Peyer's patch (tissue), 4 donors: ENCODE results near the gene TTLL8. TPM values are rescaled to one million over a fixed set of nuclear protein-coding genes. Genes with fewer than 3 reads are reported as not detected.
A peak's percentile ranks its signal among the peaks of the same experiment; 100 is the strongest.

Experiments used
- DNase-seq, 3 donors: peaks; one replicate each; pipeline ENCODE4 v3.0.0-alpha.2; 2017 to 2019
- H3K27ac ChIP-seq, 4 donors: fragments of 200-600 bp; sonication (generic); one replicate each; pipeline ENCODE4 v1.5.1; 2016 to 2019
- H3K27me3 ChIP-seq, 2 donors: fragments of 200-600 bp; sonication (generic); one replicate each; pipeline ENCODE4 v1.5.1; 2019
- H3K36me3 ChIP-seq, 3 donors: fragments of 200-600 bp; sonication (generic); one replicate each; pipeline ENCODE4 v1.5.1; 2016 to 2019
- H3K4me1 ChIP-seq, 4 donors: fragments of 200-600 bp; sonication (generic); one replicate each; pipeline ENCODE4 v1.5.1; 2016 to 2019
- H3K4me3 ChIP-seq, 4 donors: fragments of 200-600 bp; sonication (generic); 1 replicate in 3 of 4; 2 replicates in 1 of 4; pipeline ENCODE4 v1.5.1; 2016 to 2019; ENCODE audit warnings: mild to moderate bottlenecking in 1 of 4
- H3K9me3 ChIP-seq, 4 donors: fragments of 200-600 bp; sonication (generic); one replicate each; pipeline ENCODE4 v1.5.1; 2016 to 2019; ENCODE audit warnings: mild to moderate bottlenecking in 1 of 4
- POLR2A ChIP-seq, 2 donors: fragments of 450-650 bp; IDR thresholded peaks; one replicate each; pipeline ENCODE4 v1.5.1; 2017; ENCODE audit warnings: antibody characterized with exemption in 2 of 2, mild to moderate bottlenecking in 2 of 2, moderate library complexity in 2 of 2
- total RNA-seq, 4 donors: library from RNA; depleted of rRNA; stranded (reverse); fragments of >200 nt; gene quantifications; one replicate each; pipeline ENCODE4 v1.1.0, GENCODE V29; 2016
- TF ChIP-seq, protein P1 (sequence below), 6 experiments: fragments of 450-650 bp in 4 of 6; fragments of 200-600 bp in 2 of 6; sonication (generic) in 1 of 6; IDR thresholded peaks; one replicate each; pipeline ENCODE4 v1.5.1; 2017 to 2019; ENCODE audit warnings: antibody characterized with exemption in 6 of 6, mild to moderate bottlenecking in 3 of 6, moderate library complexity in 1 of 6

The TTLL8 gene
- total RNA-seq, 4 donors from 2014 or later, result not detected

DNA sequence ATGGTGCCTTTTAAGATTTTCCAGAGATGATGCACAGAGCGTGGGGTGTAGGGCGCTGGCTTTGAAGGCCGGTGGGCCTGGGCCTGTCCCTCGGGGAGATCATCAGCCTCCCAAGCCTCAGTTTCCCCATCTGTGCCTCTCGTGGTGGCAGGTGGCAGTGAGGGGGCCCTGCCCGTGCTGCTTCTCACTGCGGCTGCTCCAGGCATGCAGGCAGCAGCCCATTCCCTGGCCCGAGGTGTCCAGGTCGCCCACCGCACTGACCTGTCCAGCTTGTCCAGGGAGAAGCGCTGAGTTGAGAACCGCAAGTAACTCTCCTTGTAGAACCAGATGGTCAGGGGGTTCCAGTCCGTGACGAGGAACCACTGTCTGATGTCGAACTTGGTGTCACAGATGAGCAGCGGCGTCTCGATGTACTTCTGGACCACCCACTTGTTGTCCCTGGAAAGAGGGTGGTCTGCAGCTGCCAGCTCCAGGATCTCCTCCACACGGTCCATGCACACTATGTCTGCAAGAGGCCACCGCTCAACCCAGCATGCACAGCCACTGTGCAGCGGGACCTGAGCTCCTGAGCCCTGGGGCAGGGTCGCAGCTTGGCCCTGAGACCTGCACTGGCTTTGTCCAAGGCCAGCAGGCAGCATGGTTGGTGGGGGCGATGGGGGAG, 25.0 kb downstream of the TTLL8 start:
- H3K27me3 ChIP-seq, result no peaks in the 10 kb centered on the region
- H3K27ac ChIP-seq, result no peak overlapping the region
- peaks cover 0 to 5% (median 4%) of the 10 kb centered on the region in 4 donors for H3K4me1 ChIP-seq
- no peak overlapping the region for H3K4me3 ChIP-seq
- H3K36me3 ChIP-seq, result no peaks in the 10 kb centered on the region
- peak in 1 of 3 donors; percentile 39 for DNase-seq
- H3K9me3 ChIP-seq, result no peaks in the 10 kb centered on the region
- TF ChIP-seq POLR2A (IDR thresholded peaks at IDR 0.05), result no peak
- TF ChIP-seq, protein P1, sequence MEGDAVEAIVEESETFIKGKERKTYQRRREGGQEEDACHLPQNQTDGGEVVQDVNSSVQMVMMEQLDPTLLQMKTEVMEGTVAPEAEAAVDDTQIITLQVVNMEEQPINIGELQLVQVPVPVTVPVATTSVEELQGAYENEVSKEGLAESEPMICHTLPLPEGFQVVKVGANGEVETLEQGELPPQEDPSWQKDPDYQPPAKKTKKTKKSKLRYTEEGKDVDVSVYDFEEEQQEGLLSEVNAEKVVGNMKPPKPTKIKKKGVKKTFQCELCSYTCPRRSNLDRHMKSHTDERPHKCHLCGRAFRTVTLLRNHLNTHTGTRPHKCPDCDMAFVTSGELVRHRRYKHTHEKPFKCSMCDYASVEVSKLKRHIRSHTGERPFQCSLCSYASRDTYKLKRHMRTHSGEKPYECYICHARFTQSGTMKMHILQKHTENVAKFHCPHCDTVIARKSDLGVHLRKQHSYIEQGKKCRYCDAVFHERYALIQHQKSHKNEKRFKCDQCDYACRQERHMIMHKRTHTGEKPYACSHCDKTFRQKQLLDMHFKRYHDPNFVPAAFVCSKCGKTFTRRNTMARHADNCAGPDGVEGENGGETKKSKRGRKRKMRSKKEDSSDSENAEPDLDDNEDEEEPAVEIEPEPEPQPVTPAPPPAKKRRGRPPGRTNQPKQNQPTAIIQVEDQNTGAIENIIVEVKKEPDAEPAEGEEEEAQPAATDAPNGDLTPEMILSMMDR (IDR thresholded peaks at IDR 0.05), result no peak

DNA sequence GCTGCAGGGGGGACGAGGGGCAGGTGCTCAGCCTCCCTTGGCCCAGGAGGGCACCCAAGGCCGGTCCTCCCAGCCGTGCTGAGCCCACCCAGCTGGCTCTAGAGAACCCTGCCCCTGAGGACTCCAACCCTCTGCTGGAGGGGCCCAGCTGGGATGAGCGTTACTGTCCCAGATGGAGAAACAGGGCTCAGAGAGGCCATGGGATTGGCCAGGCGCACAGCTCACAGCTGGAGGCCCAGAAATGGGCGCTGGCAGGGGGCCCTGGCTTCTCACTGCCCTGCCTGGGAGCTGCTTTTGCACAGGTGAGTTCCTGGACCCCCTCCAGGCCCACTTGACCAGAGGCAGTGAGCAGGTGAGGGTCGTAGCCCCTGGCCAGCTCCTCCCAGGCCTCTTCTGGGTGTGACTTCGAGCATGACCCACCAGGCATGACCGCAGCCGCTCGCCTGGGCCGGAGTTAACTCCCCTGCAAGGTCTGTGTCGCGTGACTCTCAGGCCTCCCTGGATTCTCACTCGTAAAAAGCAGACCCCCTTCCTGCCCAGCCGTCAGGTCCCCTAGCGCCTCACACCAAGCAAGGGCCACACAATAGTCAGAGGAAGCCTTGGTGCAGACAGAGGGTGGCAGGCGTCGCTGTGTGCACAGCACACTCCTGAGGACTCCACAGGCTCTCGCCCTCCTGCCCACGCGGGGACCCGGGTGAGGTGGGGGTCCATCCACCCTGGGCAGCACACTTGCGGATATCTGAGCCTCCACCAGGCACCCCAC, 25.8 kb downstream of the TTLL8 start:
- Histone ChIP-seq H3K4me3 (no peak overlapping the region), H3K36me3 (no peaks in the 10 kb centered on the region), H3K4me1 (peaks cover 0 to 7% (median 5%) of the 10 kb centered on the region in 4 donors), H3K27ac (no peak overlapping the region), H3K9me3 (no peaks in the 10 kb centered on the region), H3K27me3 (no peaks in the 10 kb centered on the region)
- no peak for DNase-seq
- no peak for TF ChIP-seq POLR2A (IDR thresholded peaks at IDR 0.05)
- TF ChIP-seq, protein P1 (IDR thresholded peaks at IDR 0.05), result no peak

GRCh38 chr22:50031189-50032091, 26.7 kb downstream of the TTLL8 start:
- no peaks in the 10 kb centered on the region for H3K27me3 ChIP-seq
- H3K9me3 ChIP-seq, result no peaks in the 10 kb centered on the region
- no peak overlapping the region for H3K27ac ChIP-seq
- peaks cover 0 to 7% (median 5%) of the 10 kb centered on the region in 4 donors for H3K4me1 ChIP-seq
- no peaks in the 10 kb centered on the region for H3K36me3 ChIP-seq
- no peak overlapping the region for H3K4me3 ChIP-seq
- TF ChIP-seq, protein P1 (IDR thresholded peaks at IDR 0.05), result no peak
- no peak for TF ChIP-seq POLR2A (IDR thresholded peaks at IDR 0.05)
- DNase-seq, result no peak

- Histone ChIP-seq H3K27me3 (no peaks in the 10 kb centered on the region), H3K9me3 (no peaks in the 10 kb centered on the region), H3K4me1 (peaks cover 0 to 7% (median 5%) of the 10 kb centered on the region in 4 donors), H3K4me3 (peak overlapping the region in 1 of 4 donors; percentile 17), H3K36me3 (no peaks in the 10 kb centered on the region), H3K27ac (peak overlapping the region in 1 of 4 donors; percentile 38)
- no peak for TF ChIP-seq POLR2A (IDR thresholded peaks at IDR 0.05)
- TF ChIP-seq, protein P1 (IDR thresholded peaks at IDR 0.05), result peak; percentile 82 to 95 (median 92)
- DNase-seq, result peak; percentile 80 to 92 (median 84)
These were observed 27.6 kb downstream of the TTLL8 start for GRCh38 chr22:50030297-50031188.
